ENCODE measurements around the gene FAM83D.

Gene FAM83D

DNA sequence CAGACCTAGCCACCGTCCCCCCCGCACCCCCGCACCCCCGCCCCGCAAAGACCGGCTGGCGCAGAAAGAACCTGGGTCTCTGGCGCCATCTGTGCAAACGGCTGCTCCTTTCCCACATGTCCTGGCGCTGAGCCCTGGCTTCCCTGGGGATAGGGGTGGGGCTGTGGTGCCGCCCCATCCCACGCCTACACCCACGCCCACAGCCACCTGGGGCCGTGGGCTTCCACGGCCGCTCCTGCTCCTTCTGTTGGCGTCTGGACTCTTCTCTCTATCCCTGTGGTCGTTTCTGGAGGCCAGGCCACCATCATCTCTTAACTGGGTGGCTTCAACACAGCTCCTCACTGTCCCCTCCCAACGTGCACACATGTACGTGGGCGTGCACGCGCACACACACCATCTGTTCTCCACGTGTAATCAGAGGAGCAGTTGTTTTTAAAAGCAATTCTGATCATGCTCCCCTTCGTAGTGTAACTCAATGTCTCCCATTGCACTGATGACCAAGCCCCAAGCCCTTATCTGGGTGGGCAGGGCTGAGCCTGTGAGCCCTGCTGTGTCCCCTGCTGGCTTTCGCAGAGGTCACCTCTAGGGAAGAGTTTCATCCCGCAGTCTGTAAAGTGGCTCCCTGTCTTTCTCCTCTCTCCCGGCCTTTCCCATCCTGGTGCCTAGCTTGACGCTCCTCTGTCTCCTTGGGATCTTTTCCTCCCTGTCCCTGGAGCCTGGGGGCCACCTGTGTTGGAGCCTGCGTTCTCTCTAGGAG lies 31.9 kb upstream of the FAM83D start:
- peak overlapping the region in 2 of 21 experiments; percentile 69 to 74 for H3K27ac ChIP-seq
- peak overlapping the region in 1 of 7 experiments; percentile 10 for H3K4me3 ChIP-seq

GRCh38 chr20:38895098-38895949 lies 30.9 kb upstream of the FAM83D start:
- no peak overlapping the region for H3K4me3 ChIP-seq
- no peak overlapping the region for H3K27ac ChIP-seq

DNA sequence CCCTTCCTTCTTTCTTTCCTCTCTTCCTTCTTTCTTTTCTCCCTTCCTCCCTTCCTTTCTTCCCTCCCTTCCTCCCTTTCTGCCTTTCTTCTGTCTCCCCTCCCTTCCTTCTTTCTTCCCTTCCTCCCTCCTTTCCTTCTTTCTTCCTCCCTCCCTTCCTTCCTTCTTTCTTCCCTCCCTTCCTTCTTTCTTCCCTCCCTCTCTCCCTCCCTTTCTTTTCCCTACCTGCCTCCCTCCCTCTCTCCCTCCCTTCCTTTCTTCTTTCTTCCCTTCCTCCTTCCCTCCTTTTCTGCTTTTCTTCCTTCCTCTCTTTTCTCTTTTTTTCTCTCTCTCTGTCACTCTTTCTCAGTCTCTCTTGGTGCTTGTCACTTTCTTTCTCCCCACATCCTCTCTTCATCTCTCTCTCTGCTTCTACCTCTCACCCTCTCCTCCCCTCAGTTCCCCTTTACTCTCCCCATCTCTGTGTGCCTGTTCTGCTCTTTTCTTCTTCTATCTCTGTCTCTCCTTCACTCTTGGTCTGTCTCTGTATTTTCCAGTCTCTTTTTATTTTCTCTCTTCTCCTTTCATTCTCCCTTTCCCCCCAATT lies 30.1 kb upstream of the FAM83D start:
- Histone ChIP-seq H3K27ac (no peak overlapping the region), H3K4me3 (no peak overlapping the region)

DNA sequence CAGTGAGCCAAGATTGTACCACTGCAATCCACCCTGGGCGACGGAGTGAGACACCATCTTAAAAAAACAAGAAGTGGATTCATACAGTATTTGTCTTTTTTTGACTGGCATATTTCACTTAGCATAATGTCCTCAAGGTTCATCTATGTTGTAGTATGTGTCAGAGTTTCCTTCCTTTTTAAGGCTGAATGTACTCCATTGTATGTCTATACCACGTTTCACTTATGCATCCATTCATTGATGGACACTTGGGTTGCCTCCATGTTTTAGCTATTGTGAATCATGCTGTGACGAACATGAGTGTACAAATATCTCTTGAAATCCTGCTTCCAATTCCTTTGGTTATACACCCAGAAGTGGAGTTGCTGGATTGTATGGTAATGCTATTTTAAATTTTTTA lies 28.9 kb upstream of the FAM83D start:
- Histone ChIP-seq H3K27ac (no peak overlapping the region), H3K4me3 (no peak overlapping the region)

GRCh38 chr20:38900606-38901005 lies 25.6 kb upstream of the FAM83D start:
- no peak overlapping the region for H3K27ac ChIP-seq

GRCh38 chr20:38902601-38903000 lies 23.6 kb upstream of the FAM83D start:
- Histone ChIP-seq H3K27ac (no peak overlapping the region), H3K4me3 (no peak overlapping the region)

More at GRCh38 chr20:38900606-38901005, 25.6 kb upstream of the FAM83D start:
- H3K4me3 ChIP-seq: no peak overlapping the region

- H3K4me3 ChIP-seq: no peak overlapping the region
- H3K27ac ChIP-seq: no peak overlapping the region
Measured at GRCh38 chr20:38903335-38903734, 22.9 kb upstream of the FAM83D start.

DNA sequence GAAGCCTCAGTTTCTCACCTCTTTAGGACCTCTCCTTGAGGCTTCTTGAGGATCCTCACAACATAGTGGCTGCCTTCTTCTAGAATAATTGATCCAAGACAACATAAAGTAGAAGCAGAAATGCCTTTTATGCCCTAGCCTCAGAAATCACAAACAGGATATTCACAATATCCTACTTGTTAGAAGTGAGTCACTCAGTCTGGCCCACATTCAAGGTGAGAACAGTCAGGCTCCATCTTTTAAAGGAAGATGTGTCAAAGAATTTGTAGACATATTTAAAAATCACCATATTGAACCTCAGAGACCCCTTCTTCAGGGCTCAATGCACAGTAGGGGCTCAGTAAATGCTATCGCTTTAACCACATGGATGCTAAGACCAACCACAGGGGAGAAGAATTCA lies 20.8 kb upstream of the FAM83D start:
- H3K27ac ChIP-seq: no peak overlapping the region
- no peak overlapping the region for H3K4me3 ChIP-seq

DNA sequence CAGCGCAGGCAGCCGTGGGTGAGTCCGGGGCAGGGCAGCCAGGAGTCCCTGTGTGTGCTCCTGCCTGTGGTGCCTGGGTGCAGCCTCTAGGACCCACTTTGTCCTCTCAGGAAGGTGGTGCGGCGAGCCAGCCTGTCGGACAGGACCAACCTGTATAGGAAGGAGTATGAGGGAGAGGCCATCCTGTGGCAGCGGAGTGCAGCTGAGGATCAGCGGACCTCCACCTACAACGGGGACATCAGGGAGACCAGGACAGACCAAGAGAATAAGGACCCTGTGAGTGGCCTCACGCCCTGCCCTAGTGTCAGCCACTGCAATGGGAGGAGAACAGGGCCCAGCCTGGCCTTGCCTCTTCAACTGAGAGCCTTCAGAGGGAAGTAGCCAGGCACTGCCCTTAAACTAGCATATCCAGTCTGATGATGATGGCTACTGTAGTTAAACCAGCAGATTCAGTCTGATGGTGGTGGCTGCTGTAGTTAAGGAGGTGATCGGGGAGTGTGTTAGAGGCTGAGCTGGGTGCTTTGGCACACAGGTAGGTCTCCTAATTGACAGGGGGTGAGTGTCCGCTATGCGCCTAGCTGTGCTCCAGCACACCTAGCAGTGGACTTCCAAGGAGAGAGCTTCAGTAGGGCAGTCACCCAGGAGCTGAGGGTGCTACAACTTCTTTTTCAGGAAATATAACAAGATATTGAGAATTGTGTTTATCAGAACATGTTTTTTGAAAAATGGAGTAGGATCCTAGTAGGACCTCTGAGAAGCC lies 18.1 kb upstream of the FAM83D start:
- H3K27ac ChIP-seq: no peak overlapping the region
- H3K4me3 ChIP-seq: no peak overlapping the region

GRCh38 chr20:38915355-38915754 lies 10.9 kb upstream of the FAM83D start:
- Histone ChIP-seq H3K4me3 (no peak overlapping the region), H3K27ac (no peak overlapping the region)

DNA sequence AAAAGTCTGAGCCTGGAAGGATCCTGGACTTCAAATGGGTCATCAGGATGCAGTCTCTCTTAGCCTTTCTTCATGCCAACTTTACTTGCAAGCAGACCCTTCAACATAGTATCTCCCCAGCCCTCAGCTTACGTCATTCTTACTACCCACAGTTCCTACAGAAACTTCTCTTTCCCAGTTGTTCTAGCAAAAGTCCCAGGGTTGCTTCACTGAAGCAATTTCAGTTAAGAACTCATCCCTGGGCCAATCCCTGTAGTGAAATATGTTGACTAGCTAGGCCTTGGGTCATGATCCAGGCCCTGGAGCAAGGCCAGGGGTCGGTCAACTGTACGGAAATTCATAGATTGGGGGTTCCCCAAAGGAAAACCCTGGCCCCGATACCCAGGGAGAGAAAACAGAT lies 8.6 kb upstream of the FAM83D start:
- Histone ChIP-seq H3K4me3 (no peak overlapping the region), H3K27ac (no peak overlapping the region)

- no peak overlapping the region for H3K27ac ChIP-seq
- no peak overlapping the region for H3K4me3 ChIP-seq
Measured at GRCh38 chr20:38918172-38918571, 8.0 kb upstream of the FAM83D start.

DNA sequence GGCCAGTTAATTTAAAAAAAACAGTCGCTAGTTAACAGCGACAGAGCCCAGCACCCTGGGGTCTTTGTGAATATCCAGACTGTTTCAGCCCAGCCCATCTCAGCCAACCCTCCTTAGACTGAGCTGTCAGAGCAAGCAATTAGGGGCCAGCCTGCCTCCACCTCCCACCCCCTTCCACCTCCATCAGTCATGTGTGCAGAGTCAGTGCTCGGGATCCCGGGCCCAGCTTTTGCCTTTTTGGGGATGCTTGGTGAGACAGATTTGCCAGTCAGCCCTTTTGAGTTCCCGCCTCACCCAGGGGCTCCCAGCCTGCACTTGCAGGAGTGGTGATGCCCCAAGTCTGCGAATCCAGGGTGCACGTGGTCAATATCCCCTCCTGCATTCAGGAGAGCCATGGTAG lies 6.5 kb upstream of the FAM83D start:
- Histone ChIP-seq H3K4me3 (no peak overlapping the region), H3K27ac (no peak overlapping the region)

DNA sequence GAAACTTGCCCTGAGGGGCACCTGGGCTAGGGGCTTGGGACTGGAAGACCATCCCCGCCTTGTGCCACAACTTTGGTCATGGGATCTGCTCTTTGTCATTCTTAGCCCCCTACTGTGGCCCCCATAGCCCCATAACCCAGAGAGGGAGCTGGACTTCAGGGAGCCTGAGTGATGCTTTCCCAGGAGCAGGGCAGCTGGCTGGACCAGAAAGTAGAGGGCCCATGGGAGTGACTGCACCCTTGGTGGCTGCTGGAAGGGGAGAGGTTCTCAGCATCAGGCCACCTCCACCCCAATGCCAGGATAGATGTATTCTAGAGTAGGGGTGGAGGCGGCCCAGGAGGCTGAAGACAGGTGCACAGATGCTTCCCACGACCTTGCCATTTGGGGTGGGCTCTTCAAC lies 5.8 kb upstream of the FAM83D start:
- no peak overlapping the region for H3K27ac ChIP-seq

DNA sequence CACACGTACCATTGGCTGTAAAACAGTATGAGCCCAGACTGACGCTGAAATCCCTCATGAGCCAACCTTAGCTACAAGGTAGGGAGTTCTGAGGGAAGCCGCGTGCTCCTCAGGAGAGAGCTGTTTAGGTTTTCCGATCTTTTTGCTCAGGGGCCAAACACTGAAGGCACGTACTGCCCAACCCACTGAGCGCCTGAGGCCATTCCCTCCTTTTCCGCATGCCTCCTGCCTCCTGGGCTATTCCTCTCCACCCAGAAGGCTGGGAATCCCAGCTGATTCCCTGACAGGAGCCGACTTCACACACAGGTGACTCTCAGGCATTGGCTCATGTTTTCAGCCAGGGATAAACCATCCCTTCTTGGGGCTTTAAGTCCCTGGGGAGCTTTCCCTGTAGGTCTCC lies 5.4 kb upstream of the FAM83D start:
- Histone ChIP-seq H3K27ac (no peak overlapping the region), H3K4me3 (no peak overlapping the region)

More for the DNA sequence above, 5.8 kb upstream of the FAM83D start:
- H3K4me3 ChIP-seq: no peak overlapping the region

- Histone ChIP-seq H3K27ac (no peak overlapping the region), H3K4me3 (no peak overlapping the region)
Measured at GRCh38 chr20:38924718-38925117, 1.5 kb upstream of the FAM83D start.

- peak overlapping the region in 11 of 21 experiments; percentile 15 to 70 (median 48) for H3K27ac ChIP-seq
Measured at GRCh38 chr20:38926934-38927616, 858 bp downstream of the FAM83D start.

DNA sequence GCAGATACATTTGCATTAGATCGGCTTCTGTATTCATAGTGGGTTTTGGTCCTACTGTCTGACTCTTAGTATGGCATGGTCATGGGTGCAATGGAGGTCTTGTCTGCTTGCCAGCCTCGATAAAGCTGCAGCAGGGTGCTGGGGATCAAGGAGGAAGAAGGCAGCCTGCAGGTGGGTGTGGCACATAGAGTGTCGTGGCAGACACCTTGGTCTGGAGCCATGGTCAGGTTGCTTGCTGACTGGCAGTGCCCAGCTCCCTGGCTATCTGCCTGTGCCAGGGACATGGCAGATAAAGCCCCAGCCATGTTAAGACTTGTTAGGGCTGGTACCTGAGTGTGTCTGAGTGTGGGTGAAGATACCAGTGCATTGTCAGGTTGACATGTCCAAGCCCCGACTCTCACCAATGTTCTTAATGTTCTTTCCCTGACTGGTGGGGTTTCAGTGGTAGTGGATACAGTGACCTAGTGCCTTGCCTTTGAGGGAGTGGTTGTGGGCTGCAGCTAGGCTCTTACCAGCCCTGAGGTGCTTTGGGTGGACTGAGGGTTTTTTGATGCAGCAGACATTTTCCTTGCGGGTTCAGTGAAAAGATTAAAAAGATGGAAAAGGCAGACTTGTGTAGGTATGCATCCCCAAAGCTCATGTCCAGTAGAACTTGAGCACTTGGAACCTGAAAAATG lies 1.8 kb downstream of the FAM83D start:
- Histone ChIP-seq H3K4me3 (peak overlapping the region in 5 of 7 experiments; percentile 1 to 81 (median 69)), H3K27ac (no peak overlapping the region)

More at GRCh38 chr20:38926934-38927616, 858 bp downstream of the FAM83D start:
- H3K4me3 ChIP-seq: peak overlapping the region; percentile 52 to 81 (median 69)

DNA sequence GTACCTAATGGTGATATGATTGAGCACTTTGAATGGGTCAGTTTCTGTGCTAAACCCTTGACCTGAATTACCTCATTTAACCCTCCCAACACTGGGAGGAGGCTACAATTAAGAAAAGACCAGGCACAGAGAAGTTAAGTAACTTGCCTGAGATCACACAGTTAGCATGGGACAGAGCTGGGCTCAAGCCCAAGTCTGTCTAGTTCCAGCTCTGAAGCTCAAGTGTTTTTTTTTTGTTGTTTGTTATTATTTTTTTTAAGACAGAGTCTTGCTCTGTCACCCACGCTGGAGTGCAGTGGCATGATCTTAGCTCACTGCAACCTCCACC lies 4.0 kb downstream of the FAM83D start:
- no peak overlapping the region for H3K4me3 ChIP-seq
- no peak overlapping the region for H3K27ac ChIP-seq

All from skin epidermis (tissue), 12 donors.